AG04449 (cell line): Measurements from ENCODE around the gene KRT75.

Source experiments
- CTCF ChIA-PET: fragments of 350-600 bp; formaldehyde crosslinking; extraction: SDS; loops from one replicate; lab custom pipeline; 2021; ENCODE audit warnings: antibody characterized with exemption; lab: Yijun Ruan, JAX
- POLR2A ChIA-PET: fragments of 400-600, 350-600 bp; formaldehyde crosslinking; extraction: SDS; loops from one replicate; lab custom pipeline; 2020; ENCODE audit warnings: antibody characterized with exemption, inconsistent platforms; lab: Yijun Ruan, JAX
- DNase-seq: peaks from one replicate; pipeline ENCODE4 v3.0.0-alpha.2; 2010; ENCODE audit warnings: low read depth, low spot score
- H3K4me3 ChIP-seq: 2 replicates; pipeline ENCODE4 v1.5.1; 2011; ENCODE audit warnings: low read depth, mild to moderate bottlenecking, control low read depth, low read length
- CTCF ChIP-seq: IDR thresholded peaks from one replicate; pipeline ENCODE4 v1.5.1; 2011; ENCODE audit warnings: mild to moderate bottlenecking, moderate library complexity, low read length, control low read depth, inconsistent platforms; ENCODE audit not compliant: insufficient read depth; ENCODE audit errors: missing control alignments

Gene KRT75

GRCh38 chr12:52464897-52465296 lies 30.7 kb upstream of the KRT75 start:
- TF ChIP-seq CTCF = no peak
- no peak overlapping the region for H3K4me3 ChIP-seq
- DNase-seq = no peak
- ChIA-PET CTCF (interaction anchor here (1.3 kb wide), 1 partner anchor 186 kb away, joined by 3 read pairs; no protein-coding TSS in a partner anchor), POLR2A (no interaction called here)

- no peak overlapping the region for H3K4me3 ChIP-seq
- CTCF ChIA-PET = no interaction called here
- POLR2A ChIA-PET = no interaction called here
- TF ChIP-seq CTCF = no peak
- DNase-seq = no peak
Measured at GRCh38 chr12:52461693-52462092, 27.5 kb upstream of the KRT75 start.

GRCh38 chr12:52458861-52459260 lies 24.7 kb upstream of the KRT75 start:
- ChIA-PET POLR2A (no interaction called here), CTCF (interaction anchor here (0.6 kb wide), 1 partner anchor 426 kb away, joined by 3 read pairs; no protein-coding TSS in a partner anchor)
- no peak for TF ChIP-seq CTCF
- no peak for DNase-seq
- no peak overlapping the region for H3K4me3 ChIP-seq

GRCh38 chr12:52455821-52456220 lies 21.6 kb upstream of the KRT75 start:
- H3K4me3 ChIP-seq = no peak overlapping the region
- no peak for DNase-seq
- no peak for TF ChIP-seq CTCF
- CTCF ChIA-PET = interaction anchor here (1.0 kb wide), 1 partner anchor 10 kb away, joined by 3 read pairs; no protein-coding TSS in a partner anchor
- POLR2A ChIA-PET = no interaction called here

GRCh38 chr12:52454411-52455201 lies 20.4 kb upstream of the KRT75 start:
- no peak for DNase-seq
- ChIA-PET CTCF (interaction anchor here (1.0 kb wide), 1 partner anchor 9 kb away, joined by 3 read pairs; no protein-coding TSS in a partner anchor), POLR2A (no interaction called here)
- no peak for TF ChIP-seq CTCF
- no peak overlapping the region for H3K4me3 ChIP-seq

GRCh38 chr12:52452101-52452500 lies 17.9 kb upstream of the KRT75 start, which contains the start of gene KRT6B:
KRT6B (minus strand) TSS chr12:52452146; CDS start chr12:52452078, 68 bp downstream.
- no peak within 1 kb of the TSS for H3K4me3 ChIP-seq
- POLR2A ChIA-PET = no interaction called here
- CTCF ChIA-PET = no interaction called here
- no peak for DNase-seq
- no peak for TF ChIP-seq CTCF
